ENCODE results near the gene POLG2.

Gene POLG2

GRCh38 chr17:64529221-64529620 is 32.4 kb upstream of the POLG2 start:
- CTCF ChIA-PET, result interaction anchor here (0.8 kb wide), 1 partner anchor 15 kb away, joined by 3 read pairs; no protein-coding TSS in a partner anchor

DNA sequence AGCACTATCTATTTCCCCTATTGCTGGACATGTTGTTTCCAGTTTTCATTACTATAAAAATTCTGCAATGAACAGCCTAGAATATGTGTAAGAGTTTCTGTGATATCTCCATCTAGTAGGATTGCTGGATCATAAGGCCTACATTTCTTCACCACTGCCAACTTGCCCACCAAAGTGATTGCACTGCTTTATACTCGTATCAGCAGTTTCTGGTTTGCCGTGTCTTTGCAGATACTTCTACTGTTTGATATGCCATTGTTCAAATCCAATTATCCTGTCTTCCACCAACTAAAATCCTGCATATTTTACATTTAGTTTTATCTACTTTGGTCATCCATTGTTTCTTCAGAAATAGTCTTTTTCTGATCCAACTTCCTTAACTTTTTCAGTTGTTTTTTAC is 31.1 kb upstream of the POLG2 start:
- TF ChIP-seq, protein P1, sequence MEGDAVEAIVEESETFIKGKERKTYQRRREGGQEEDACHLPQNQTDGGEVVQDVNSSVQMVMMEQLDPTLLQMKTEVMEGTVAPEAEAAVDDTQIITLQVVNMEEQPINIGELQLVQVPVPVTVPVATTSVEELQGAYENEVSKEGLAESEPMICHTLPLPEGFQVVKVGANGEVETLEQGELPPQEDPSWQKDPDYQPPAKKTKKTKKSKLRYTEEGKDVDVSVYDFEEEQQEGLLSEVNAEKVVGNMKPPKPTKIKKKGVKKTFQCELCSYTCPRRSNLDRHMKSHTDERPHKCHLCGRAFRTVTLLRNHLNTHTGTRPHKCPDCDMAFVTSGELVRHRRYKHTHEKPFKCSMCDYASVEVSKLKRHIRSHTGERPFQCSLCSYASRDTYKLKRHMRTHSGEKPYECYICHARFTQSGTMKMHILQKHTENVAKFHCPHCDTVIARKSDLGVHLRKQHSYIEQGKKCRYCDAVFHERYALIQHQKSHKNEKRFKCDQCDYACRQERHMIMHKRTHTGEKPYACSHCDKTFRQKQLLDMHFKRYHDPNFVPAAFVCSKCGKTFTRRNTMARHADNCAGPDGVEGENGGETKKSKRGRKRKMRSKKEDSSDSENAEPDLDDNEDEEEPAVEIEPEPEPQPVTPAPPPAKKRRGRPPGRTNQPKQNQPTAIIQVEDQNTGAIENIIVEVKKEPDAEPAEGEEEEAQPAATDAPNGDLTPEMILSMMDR (IDR thresholded peaks at IDR 0.05; ENCODE audit: insufficient read depth, low read length, missing control alignments), result no peak
- H3K4me3 ChIP-seq (ENCODE audit: low read depth, low read length), result no peak overlapping the region
- ChIA-PET CTCF (interaction anchor here (0.7 to 1.1 kb wide), 2 partner anchors 10 to 20 kb away, joined by 3 read pairs; no protein-coding TSS in a partner anchor), POLR2A (no interaction called here)
- no peak for DNase-seq (ENCODE audit: low read depth, low spot score)

More at GRCh38 chr17:64529221-64529620, 32.4 kb upstream of the POLG2 start:
- no peak for DNase-seq (ENCODE audit: low read depth, low spot score)
- no peak overlapping the region for H3K4me3 ChIP-seq (ENCODE audit: low read depth, low read length)
- TF ChIP-seq, protein P1 (IDR thresholded peaks at IDR 0.05; ENCODE audit: insufficient read depth, low read length, missing control alignments), result no peak
- POLR2A ChIA-PET, result interaction anchor here (1.7 kb wide), 1 partner anchor 24 kb away, joined by 4 read pairs; no protein-coding TSS in a partner anchor

DNA sequence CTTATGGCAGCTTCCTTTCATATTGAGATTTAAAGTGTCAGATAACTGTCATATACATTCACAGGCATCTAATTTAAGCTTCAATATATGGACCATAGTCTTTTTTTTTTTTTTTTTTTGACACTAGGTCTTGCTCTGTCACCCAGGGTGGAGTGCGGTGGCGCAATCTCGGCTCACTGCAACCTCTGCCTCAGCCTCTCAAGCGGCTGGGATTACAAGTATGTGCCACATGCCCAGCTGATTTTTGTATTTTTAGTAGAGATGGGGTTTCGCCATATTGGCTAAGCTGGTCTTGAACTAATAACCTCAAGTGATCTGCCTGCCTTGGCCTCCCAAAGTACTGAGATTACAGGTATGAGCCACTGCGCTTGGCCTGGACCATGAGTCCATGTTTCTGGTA is 23.5 kb upstream of the POLG2 start:
- ChIA-PET CTCF (interaction anchor here (0.6 to 1.0 kb wide), 2 partner anchors 13 to 370 kb away, joined by 3 to 4 read pairs; no protein-coding TSS in a partner anchor), POLR2A (interaction anchor here (1.3 kb wide), 1 partner anchor 14 kb away, joined by 6 read pairs; the partner anchor contains the start of gene CEP95)
- no peak for DNase-seq (ENCODE audit: low read depth, low spot score)
- TF ChIP-seq, protein P1 (IDR thresholded peaks at IDR 0.05; ENCODE audit: insufficient read depth, low read length, missing control alignments), result no peak
- no peak overlapping the region for H3K4me3 ChIP-seq (ENCODE audit: low read depth, low read length)

DNA sequence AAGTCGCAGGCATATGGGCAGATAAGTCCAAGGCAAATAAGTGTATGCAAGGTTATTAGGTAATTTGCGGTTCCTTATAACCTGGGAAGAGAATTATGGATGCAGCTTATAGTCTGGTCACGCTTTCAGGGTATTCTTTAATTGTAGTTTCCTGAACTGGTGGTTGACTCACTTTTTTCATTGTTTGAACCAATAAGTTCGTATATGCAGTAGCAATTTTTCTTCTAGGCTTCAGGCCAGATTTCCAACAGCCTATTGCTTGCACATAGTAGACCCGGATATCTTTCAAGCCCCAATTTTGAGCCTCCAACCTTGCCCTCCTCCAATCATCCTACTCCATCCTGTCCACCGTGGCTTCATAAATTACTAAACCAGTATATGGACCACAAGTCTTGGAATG is 22.7 kb upstream of the POLG2 start:
- DNase-seq (ENCODE audit: low read depth, low spot score), result no peak
- no peak overlapping the region for H3K4me3 ChIP-seq (ENCODE audit: low read depth, low read length)
- ChIA-PET CTCF (interaction anchor here (0.6 to 1.3 kb wide), 3 partner anchors 12 to 370 kb away, joined by 3 to 4 read pairs (median 4); no protein-coding TSS in a partner anchor), POLR2A (interaction anchor here (1.3 kb wide), 1 partner anchor 13 kb away, joined by 6 read pairs; the partner anchor contains the start of gene CEP95)
- TF ChIP-seq, protein P1 (IDR thresholded peaks at IDR 0.05; ENCODE audit: insufficient read depth, low read length, missing control alignments), result no peak

DNA sequence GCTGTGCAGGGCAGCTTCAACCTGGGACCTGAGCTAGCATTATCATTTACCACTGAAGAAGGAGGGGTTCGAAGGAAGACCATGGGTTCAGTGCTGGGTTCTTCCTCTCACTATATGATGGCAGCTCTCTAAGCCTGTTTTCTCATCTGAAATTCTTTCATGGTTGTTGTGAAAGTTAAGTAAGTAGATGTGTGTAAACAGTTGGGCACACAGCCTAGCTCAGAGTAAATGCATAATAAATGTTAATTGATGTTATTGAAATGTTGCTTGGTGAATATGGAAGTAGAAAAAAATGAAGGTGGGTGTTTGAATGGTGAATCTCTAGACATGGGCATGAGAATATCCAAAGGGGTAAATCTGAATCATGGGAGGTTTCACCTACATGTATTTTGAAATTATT is 19.0 kb upstream of the POLG2 start:
- ChIA-PET CTCF (interaction anchor here (2.3 kb wide), 1 partner anchor 9 kb away, joined by 9 read pairs; the partner anchor contains the start of gene CEP95), POLR2A (interaction anchor here (1.4 to 1.7 kb wide), 2 partner anchors 9 to 11 kb away, joined by 6 read pairs; partner anchors contain the start of gene CEP95)
- TF ChIP-seq, protein P1 (IDR thresholded peaks at IDR 0.05; ENCODE audit: insufficient read depth, low read length, missing control alignments), result no peak
- DNase-seq (ENCODE audit: low read depth, low spot score), result no peak
- H3K4me3 ChIP-seq (ENCODE audit: low read depth, low read length), result no peak overlapping the region

DNA sequence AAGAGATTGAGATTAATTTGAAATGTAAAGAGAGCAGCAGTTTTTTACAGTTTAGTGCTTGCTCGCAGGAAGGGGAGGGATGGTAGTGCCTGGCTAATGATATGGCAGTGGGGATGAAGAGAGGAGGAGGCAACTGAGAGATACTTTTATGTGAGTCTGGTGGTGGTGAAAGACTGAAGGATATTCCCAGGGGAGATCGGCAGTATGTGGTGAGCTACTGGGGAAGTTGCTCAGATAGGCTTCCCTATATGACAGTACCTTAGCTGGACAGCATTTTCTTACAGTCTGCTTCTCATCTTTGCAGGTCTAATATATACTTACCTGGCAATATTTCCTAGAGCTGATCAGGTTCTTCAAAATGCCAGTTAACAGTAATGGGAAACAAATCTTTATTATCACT is 18.6 kb upstream of the POLG2 start:
- ChIA-PET POLR2A (interaction anchor here (1.4 to 1.7 kb wide), 2 partner anchors 9 to 10 kb away, joined by 6 read pairs; partner anchors contain the start of gene CEP95), CTCF (interaction anchor here (2.3 kb wide), 1 partner anchor 8 kb away, joined by 9 read pairs; the partner anchor contains the start of gene CEP95)
- no peak for DNase-seq (ENCODE audit: low read depth, low spot score)
- TF ChIP-seq, protein P1 (IDR thresholded peaks at IDR 0.05; ENCODE audit: insufficient read depth, low read length, missing control alignments), result no peak
- no peak overlapping the region for H3K4me3 ChIP-seq (ENCODE audit: low read depth, low read length)
